Breast epithelium (tissue), 3 donors: ENCODE results near the gene UGT1A10.
"Not testable (repeated sequence)": the region's sequence is repeated elsewhere in the genome, so short reads cannot be mapped to it uniquely, and the experiment has no call there.

ENCODE experiments used
- POLR2A ChIP-seq: fragments of 450-650 bp; IDR thresholded peaks from one replicate; pipeline ENCODE4 v1.6.1; 2016; ENCODE audit warnings: antibody characterized with exemption, mild to moderate bottlenecking, moderate library complexity
- TF ChIP-seq, protein P1 (sequence below), 3 donors: fragments of 450-650 bp; IDR thresholded peaks; one replicate each; pipeline ENCODE4 v1.5.1; 2016 to 2017; ENCODE audit warnings: antibody characterized with exemption in 3 of 3, mild to moderate bottlenecking in 3 of 3, moderate library complexity in 3 of 3

DNA sequence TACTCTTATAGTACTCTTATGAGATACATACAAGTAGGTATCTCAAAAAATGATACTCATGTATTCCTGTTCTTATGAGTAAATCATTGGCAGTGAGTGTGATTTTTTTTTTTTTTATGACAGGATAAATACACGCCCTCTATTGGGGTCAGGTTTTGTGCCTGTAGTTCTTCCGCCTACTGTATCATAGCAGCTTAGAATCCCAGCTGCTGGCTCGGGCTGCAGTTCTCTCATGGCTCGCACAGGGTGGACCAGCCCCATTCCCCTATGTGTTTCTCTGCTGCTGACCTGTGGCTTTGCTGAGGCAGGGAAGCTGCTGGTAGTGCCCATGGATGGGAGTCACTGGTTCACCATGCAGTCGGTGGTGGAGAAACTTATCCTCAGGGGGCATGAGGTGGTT, 18.8 kb upstream of the UGT1A10 start, which contains the start of gene UGT1A8:
- TF ChIP-seq, protein P1, sequence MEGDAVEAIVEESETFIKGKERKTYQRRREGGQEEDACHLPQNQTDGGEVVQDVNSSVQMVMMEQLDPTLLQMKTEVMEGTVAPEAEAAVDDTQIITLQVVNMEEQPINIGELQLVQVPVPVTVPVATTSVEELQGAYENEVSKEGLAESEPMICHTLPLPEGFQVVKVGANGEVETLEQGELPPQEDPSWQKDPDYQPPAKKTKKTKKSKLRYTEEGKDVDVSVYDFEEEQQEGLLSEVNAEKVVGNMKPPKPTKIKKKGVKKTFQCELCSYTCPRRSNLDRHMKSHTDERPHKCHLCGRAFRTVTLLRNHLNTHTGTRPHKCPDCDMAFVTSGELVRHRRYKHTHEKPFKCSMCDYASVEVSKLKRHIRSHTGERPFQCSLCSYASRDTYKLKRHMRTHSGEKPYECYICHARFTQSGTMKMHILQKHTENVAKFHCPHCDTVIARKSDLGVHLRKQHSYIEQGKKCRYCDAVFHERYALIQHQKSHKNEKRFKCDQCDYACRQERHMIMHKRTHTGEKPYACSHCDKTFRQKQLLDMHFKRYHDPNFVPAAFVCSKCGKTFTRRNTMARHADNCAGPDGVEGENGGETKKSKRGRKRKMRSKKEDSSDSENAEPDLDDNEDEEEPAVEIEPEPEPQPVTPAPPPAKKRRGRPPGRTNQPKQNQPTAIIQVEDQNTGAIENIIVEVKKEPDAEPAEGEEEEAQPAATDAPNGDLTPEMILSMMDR (IDR thresholded peaks at IDR 0.05) = not testable (repeated sequence)
- not testable (repeated sequence) for TF ChIP-seq POLR2A
